ENCODE measurements around the gene MAP2K5. TPM values are rescaled to one million over a fixed set of nuclear protein-coding genes. Genes with fewer than 3 reads are reported as not detected.

MAP2K5 gene
- total RNA-seq, 1 donor from 2014 or later: 14.9 TPM

Other genes with a start within 250 kb of the MAP2K5 start
- 6.4 TPM for gene C15orf61, start 21.6 kb upstream of the MAP2K5 start, total RNA-seq

Data from mesenteric fat pad (tissue), 1 donor.